Muscle of back (tissue), 11 donors: ENCODE results near the gene CLNK. TPM values are rescaled to one million over a fixed set of nuclear protein-coding genes. Genes with fewer than 3 reads are reported as not detected.
"Not testable (repeated sequence)": the region's sequence is repeated elsewhere in the genome, so short reads cannot be mapped to it uniquely, and the experiment has no call there.

Experiments used
- DNase-seq, 3 donors: peaks; one replicate each; pipeline versions ENCODE4 v3.0.0 to v3.0.0-alpha.2; 2013
- polyA plus RNA-seq, 10 donors: library from polyadenylated mRNA; unstranded; fragments of 120-200 nt; gene quantifications; one replicate each; pipeline ENCODE4 v1.2.1, GENCODE V29; 2013; ENCODE audit not compliant: insufficient read length in 10 of 10

Gene CLNK
- polyA plus RNA-seq, 10 donors = 0.11 to 0.43 (median 0.19) TPM

DNA sequence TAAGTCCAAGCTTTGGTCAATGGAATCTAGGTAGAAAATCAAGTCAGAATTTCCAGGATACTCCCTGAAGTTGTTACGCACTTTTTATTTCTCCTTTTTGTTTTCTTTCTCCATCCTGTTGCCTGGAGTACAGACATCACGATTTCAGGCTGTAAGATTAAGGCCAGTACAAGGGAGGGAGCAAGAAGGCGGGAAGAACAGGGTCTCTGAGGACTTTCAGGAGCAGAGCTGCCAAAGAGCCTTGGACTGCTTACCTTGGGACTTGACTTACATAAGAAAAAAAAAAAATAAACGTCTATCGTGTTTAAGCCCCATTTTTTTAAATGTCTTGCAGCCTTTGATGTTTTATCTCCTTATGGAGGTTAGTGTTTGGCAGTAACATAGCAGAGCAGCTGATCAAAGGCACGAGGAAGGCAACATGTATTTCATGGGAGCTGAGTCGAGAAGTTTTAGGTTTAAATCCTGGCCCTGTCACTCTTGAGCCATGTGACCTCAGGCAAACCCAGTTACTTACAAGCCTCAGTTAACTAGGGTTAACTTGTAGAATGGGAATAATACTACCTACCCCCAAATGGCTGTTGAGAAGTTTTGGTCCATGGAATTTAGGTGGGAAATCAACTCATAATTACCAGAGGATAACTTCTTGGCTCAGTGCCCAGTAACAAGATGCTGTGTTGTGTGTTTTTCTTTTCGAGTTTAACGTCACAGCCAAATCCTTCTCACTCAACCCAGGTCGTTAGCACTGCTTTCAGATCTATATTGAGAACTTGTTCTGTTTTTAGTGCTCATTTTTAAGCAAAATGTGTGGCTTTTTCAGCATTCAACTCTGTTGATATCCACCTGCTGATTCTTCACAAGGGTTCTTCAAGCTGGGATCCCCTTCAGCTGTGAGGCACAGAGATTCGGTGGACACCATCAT is 106.8 kb downstream of the CLNK start:
- peak in 1 of 3 donors; percentile 47 for DNase-seq

DNA sequence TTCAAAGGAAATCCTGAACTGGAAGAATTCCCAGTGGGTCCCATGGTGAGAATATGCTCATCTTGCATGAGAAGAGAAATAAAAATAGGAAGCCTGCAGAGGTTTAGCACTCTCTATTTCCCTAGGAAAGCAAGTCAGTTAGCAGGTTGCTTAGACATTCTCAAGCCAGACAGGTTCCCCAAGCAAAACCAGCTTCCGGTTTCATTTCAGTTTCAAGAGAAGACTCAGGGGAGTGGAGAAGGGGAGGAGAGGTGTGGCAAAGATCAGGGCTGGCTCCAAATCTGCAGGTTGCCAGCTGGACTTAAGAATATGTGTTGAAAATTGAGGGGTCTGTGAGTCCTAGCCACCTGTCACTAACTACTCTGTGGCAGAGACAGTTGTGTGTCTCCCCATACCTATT is 107.5 kb downstream of the CLNK start:
- no peak for DNase-seq

DNA sequence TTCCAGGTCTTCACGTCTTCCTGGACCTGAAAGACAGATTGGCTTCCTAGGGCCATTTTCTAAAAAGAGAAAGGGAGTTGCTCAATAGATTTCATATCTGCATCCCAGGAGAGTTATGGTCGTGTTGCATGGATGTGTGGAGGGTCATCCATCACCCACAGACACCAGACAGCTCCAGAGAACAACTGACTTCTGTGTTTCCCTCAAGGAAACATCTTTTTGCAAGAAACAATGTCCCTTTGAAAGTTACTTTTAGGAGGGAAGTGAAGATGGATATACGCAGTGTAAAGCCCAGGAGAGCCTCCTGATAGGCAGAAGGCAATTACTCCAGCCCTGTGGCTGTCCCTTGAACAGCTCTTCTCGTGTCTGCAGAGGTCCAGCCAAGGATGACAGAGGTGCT is 108.3 kb downstream of the CLNK start:
- no peak for DNase-seq

DNA sequence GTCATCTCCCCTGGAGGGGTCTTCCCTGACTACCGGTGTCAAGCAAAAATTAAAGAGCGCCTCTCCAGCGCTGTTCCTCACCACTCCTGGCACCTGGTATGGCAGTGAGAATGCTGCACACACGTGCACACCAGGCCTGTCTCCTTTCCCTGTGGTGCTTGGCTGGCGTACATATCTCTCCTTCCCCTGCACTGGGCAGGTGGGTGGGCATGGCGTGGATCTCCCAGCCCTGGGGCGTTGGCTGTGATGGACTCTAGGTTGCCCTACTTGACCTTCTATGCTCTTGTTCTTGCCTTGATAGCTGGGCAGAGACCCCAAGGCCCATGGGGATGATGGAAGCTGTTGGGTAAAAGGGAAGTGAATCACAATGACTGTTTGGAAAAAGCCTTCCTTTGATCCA is 109.2 kb downstream of the CLNK start:
- DNase-seq = no peak

DNA sequence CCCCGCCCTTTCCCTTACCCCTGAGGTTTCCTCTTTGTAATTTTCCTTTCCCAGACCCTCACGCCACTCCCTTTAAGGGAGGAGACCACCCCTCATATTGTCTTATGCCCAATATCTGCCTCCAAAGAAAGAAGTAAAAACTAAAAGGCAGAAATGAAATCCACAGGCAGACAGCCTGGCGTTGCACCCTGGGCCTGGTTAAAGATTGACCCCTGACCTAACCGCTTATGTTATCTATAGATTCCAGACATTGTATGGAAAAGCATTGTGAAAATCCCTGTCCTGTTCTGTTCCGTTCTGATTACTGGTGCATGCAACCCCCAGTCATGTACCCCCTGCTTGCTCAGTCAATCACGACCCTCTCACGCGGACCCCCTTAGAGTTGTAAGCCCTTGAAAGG is 110.0 kb downstream of the CLNK start:
- DNase-seq = not testable (repeated sequence)

DNA sequence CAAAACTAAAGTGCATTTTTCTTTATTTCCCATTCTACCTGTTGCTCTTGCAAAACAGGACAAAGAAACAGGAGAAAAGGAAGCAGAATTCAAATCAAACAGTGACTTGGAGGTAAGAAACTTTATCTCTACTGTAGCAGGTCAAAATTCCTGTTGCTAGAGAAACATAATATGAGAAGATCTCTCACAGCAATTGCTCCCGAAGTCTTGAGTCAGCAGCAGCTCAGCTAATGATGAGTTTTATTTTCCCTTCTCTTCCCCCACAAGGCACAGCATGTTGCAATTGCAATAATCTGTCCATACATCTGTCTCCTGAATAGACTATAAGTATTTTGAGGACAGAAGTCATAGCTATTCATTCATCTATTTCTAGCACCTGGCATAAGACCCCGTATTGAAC is 112.7 kb downstream of the CLNK start:
- DNase-seq = no peak

DNA sequence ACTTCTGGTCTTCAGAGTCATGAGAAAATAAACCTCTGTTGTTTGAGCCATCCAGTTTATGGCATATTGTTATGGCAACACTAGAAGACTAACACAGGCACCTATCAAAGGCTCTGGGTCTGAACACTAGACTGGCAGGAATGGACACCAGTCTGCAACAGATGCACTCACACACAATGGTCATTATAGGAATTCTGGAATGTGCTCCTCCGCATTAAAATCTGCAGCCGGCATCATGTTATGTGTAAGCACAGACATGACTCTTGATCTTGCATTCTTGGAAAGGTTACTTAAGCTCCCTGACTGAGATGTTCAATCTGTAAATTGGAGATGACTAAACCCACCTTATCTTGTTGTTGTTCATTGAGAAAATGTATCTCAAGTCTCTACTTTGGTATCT is 115.1 kb downstream of the CLNK start:
- no peak for DNase-seq

DNA sequence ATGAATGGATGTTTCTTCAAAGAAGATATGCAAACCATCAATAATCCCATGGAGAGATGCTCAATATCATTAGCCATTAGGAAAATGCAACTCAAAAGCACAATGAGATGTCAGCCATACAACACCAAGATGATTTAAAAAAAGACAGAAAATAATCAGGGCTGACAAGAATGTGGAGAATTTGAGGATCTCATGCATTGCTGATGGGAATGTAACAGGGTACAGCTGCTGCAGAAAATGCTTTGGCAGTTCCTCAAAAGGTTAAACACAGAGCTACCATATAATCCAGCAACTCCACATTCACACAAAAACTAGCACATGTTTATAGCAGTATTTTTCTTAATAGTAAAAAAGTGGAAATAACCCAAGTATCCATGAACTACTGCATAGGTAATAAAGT is 116.8 kb downstream of the CLNK start:
- no peak for DNase-seq

DNA sequence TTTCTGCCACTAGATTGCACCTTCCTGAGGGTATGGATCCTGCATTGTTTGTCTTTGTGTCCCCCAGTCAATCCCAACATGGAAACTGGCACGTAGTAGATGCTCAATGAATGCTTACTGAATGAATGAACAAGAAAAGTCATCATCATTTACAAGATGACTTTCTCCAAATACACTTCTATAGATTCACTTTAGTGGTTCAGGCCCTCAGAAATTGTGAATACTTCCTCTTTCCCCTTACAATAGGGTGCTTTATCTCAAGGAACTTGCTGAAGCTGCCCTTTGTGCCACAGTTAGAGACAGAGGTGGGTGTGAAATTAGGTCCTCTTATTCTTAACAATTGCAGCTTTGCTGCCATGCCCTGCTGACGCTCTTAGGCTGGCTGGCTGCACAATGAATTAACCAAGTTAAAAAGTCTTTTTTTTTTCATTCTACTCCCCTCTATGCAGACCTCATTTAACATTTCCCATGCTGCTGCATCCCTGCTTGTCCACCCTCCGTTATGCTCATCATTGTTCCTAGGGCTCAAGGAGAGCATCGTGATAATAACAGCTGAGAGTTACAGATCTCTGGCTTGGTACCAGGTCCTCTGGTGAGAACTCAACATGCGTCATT is 119.3 kb downstream of the CLNK start:
- no peak for DNase-seq

DNA sequence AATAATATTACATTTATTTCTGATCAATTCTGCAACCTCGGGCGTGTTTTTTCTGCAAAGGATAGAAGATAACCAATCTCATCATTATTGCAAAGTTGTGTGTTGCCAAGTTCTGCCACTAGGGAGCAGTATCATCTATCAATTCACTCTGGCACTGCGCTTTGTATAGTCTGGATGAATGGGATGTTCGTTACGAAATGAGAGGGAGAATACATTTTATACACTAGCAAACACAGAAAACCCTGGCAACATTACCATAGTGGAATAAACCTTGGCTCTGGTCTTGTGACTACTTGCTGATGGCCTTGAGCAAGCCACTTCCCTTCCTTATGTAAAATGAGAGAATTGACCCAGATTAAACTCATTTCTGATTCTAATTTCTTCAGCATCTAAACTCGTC is 129.9 kb downstream of the CLNK start:
- DNase-seq = peak; percentile 47 to 73 (median 65)

DNA sequence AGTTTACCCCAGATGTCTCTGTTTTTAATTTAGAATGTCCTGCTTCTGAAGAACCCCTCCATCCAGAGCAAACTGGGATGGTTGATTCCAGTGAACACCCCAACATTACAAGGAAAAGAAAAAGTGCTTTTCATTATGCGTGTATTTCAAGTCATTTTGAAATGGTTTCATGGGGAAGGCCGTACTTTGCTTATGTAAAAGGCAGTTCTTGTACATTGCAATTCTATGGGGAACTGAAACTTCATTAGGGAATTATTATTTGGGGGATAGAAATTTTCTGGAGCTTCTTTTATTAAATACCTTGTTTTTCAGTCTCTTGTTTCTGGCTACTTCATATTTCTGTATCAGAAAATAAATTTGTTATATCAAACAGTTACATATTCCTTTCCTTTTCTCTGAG is 130.4 kb downstream of the CLNK start:
- no peak for DNase-seq

DNA sequence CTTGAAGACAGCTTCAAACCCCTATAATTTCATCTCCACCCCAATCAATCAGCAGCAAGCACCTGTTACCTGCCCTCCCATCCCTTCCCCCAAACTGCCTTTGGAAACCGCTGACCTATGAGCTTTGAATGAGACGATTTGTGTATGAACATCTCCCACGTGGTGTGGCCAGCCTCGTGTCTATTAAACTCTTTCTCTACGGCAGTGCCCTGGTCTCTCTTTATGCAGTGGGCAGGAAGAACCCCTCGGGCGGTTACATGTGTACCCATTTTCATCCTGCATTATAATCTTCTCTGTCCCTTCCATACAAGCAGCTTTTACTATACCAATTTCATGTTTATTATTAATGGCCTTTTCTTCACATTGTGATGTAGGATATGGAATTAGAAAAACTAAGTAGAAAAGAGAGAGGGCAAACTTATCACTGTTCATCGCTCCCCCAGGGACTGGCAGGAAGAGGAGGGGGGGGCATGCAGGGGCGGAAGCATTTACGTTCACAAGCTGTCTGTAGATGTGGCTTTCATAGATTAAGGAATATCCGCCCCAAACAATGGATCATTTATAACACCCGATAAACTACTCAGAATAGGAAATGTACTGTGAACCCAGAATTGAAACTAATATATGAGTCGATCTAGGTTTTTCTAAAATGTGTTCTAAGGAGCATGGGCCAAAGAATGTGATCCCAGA is 131.8 kb downstream of the CLNK start:
- no peak for DNase-seq

DNA sequence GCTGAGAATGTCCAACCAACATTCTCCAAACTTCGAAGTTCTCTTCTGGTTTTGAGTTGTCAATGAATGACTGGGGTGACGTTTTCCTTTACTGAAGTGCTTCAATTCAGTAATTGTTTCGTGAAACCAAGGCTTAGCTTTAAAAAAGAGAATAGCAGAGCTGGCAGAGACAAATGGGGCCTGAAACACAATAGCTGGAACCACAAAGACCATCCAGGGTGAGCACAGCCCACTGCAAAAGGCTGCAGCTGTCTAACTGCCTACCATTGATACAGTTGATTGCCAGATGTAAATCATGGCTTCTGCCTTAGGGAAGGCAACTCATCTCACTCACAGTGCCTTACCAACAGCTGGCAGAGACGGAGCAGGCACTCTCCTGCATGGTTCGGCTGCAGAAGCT is 148.7 kb downstream of the CLNK start:
- DNase-seq = no peak

DNA sequence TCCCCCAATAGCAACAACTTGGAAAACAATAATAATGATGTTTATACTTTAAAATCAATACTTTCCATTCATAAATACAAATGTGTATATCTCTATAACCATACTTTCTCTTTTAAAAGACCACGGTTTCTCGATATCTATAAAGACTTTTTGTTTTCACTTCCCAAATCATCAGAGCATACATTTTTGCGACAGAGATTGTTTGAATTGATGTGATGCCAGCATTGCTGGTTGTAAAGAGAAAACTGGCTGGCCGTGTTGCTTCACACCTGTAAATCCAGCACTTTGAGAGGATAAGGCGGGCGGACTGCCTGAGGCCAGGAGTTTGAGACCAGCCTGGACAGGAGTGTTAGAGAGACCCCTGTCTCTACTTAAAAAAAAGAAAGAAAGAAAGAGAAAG is 149.7 kb downstream of the CLNK start:
- no peak for DNase-seq

DNA sequence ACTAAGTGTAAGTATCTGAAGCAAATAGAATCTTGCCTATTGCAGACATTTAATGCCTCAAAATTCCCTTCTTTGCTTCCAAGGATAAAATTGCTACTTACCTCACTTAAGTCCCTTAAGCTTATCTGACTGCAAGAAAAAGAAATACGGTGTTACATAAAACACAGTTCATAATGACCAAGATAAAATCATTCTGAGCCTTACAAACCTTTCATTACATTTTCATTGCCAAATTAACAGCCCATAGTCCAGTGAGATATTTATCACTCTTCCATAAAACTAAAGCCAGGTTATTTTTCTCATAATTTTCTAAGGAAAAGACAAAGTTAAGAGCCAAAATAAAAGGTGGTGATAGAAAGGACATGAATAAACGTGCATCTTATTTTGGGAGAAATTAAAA is 152.4 kb downstream of the CLNK start:
- no peak for DNase-seq

DNA sequence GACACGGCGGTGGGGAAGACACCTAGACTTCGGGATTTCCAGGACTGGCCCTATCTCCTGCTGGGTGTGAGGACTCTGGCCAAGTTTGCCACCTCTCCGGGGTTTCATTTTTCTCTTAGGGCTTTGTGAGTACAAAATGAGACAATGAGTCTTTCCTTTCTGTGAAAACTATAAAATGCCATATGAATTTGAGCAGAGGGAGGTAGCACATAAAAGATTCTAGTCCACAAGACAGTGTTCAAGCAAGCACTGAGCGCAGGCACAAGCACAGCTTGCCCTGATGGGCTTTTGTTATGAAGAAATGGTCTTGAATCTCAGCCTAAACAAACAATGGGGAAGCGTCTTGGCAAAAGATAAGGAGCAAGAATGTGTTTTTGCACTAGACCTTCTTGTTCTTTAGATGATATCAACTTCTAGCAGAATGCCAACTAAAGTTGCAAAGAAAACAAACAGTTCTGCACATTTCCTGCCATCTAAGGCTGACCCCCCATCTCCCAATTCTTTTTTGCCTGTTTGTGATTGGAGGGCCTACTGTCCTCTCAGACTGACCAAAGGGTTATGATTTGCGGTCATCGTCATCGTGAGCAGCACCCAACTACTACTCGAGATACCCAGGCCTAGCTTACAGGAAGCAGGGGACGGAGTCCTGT is 154.3 kb downstream of the CLNK start:
- no peak for DNase-seq

DNA sequence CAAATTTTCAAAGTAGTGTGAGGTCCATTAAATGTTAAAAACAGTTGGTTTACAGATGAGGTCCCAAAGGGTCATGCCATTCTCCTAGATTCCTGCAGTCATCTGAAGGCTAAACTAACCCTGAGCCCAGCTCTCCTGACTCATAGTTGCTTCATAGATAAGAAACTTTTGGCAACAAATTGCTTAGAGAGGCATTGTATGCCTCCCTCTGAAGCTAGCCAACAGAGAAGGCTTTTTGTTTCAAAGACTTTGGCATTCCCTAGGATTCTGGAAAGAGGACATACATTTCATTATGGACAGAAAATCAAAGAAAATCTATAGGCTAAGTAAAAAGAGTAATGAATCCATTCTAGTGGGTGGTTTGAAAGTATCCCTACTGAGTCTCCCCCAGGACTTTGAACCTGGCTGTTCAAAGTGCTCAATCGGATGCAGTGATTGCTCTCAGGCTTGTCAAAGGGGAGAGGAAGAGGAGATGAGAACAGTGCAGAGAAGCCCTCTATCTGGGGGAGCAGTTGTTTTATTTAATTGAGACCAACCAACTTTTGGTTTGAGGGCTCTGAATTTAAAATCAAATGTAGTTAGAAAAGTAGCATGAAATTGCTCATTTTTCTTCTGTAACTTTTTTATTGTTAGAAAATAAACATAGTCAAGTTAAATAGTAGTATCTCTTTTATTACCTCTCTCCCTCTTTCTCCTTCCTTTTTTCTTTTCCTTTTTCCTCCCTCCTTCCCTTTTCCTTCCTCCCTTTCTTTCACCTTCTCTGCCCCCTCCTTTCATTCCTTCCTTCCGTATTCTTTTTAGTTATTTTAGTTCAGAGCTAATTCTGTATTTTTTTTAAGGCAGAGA is 155.1 kb downstream of the CLNK start:
- DNase-seq = no peak

DNA sequence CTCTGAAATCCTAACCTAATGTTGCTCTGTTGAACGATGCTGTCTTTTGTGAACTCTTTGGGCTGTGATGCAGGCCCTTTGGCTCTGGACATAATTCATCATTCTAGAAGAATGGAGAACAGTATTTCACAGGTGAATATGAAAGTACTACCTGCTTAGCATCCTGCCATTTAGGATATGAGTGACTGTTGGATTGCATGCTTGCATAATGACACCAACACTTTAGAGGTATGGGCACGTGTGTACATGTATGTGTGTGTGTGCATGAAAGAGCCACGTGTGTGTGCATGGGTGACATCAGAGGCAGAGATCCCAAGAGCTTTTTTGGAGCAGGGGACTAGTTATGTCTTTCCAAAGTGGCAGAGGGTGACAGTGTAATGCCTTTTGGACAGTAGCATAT is 157.1 kb downstream of the CLNK start:
- no peak for DNase-seq

DNA sequence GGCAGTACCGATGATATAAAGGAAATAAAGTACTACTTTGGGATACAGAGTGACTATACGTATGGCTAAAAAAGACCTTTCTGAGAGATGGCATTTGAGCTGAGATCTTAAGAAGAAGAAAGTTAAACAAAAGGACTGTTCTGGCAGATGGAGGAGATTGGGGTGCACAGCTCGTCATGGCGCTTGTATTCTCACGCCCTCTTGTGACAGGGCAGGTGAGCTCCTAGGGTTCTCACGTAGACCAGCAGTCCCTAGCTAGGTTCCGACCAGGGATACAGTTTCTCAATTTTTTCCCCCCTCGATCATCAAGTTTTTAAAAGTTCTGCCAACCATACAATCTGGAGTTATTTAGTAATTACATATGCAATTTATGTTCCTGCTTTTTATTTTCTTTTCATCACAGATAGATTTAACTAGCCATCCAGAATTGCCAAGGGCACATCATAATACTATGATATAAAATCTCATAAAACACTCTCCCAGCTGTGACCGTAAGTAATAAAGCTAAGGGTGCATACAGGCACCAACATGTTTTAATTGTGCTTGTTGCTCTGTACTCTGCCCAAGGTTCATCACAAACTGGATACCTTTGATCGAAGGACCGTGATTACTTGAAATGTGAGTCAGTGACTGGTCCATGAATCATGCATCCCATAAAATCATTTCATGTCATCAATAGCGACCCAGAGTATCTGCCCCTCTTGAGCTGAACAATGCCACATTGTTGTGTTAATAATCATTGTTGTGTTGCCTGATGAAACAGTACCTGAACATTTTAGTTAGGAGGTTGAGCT is 157.9 kb downstream of the CLNK start:
- DNase-seq = no peak

DNA sequence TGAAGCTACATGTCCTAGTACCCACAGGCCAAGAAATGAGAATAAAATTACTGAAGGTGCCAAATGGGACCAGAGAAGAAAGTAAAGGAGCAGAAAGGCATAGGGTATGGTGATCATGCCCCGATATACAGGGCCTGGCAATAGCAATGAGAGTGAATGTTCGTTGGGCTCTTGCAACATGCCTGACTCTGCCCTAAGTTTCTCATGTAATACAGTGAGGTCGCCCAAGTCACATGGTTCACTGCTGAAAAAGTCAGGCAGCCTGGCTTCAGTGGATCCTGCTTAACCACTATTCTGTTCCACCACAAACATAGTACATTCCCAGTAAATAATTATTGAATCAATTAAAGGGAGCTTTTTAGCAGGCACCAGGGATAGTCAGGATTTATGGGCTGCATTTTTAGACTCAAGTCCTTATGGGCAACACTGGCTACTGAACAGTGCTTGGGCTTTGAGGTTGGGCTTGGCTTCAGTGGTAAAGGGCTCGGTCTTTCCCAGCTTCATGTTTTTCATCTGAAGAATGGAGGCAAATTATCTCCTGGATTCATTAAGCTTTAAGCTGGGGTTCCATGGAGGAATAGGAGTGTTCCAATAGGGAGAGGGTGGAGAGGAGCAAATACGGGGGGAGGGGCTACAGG is 160.3 kb downstream of the CLNK start:
- DNase-seq = no peak
